Middle frontal gyrus (tissue), 1 donor: ENCODE measurements around the gene AGGF1.
A peak's percentile ranks its signal among the peaks of the same experiment; 100 is the strongest.
"Not testable (repeated sequence)": the region's sequence is repeated elsewhere in the genome, so short reads cannot be mapped to it uniquely, and the experiment has no call there.

Experiments
- DNase-seq: peaks from one replicate; pipeline ENCODE4 v3.0.0-alpha.2; 2015; ENCODE audit warnings: low spot score; ENCODE audit errors: extremely low spot score

The AGGF1 gene

GRCh38 chr5:77024490-77024889 is 5.7 kb upstream of the AGGF1 start:
- DNase-seq: no peak

GRCh38 chr5:77028631-77029375 is 1.4 kb upstream of the AGGF1 start:
- no peak for DNase-seq

- no peak for DNase-seq
Measured at GRCh38 chr5:77029376-77029885, 773 bp upstream of the AGGF1 start.

- no peak for DNase-seq
Measured at GRCh38 chr5:77031891-77032290, 1.7 kb downstream of the AGGF1 start.

- DNase-seq: no peak
Measured at GRCh38 chr5:77032635-77033034, 2.4 kb downstream of the AGGF1 start.

GRCh38 chr5:77033338-77033737 is 3.1 kb downstream of the AGGF1 start:
- no peak for DNase-seq

GRCh38 chr5:77035950-77036349 is 5.7 kb downstream of the AGGF1 start:
- no peak for DNase-seq

- DNase-seq: no peak
Measured at GRCh38 chr5:77046416-77047073, 16.3 kb downstream of the AGGF1 start.

- no peak for DNase-seq
Measured at GRCh38 chr5:77064040-77064439, 33.8 kb downstream of the AGGF1 start.

- no peak for DNase-seq
Measured at GRCh38 chr5:77065256-77065655, 35.1 kb downstream of the AGGF1 start.

- DNase-seq: no peak
Measured at GRCh38 chr5:77066184-77066583, 36.0 kb downstream of the AGGF1 start.

GRCh38 chr5:77066823-77067442 is 36.7 kb downstream of the AGGF1 start:
- no peak for DNase-seq

GRCh38 chr5:77073667-77074066 is 43.5 kb downstream of the AGGF1 start:
- DNase-seq: no peak

GRCh38 chr5:77074745-77075144 is 44.5 kb downstream of the AGGF1 start:
- DNase-seq: no peak

GRCh38 chr5:77076961-77077828 is 47.0 kb downstream of the AGGF1 start:
- DNase-seq: peak; percentile 41

GRCh38 chr5:77077829-77078176 is 47.6 kb downstream of the AGGF1 start:
- no peak for DNase-seq

GRCh38 chr5:77080479-77080878 is 50.3 kb downstream of the AGGF1 start:
- not testable (repeated sequence) for DNase-seq

- no peak for DNase-seq
Measured at GRCh38 chr5:77080905-77081304, 50.7 kb downstream of the AGGF1 start.

- no peak for DNase-seq
Measured at GRCh38 chr5:77082280-77082679, 52.1 kb downstream of the AGGF1 start.

GRCh38 chr5:77083088-77083487 is 52.9 kb downstream of the AGGF1 start:
- DNase-seq: no peak

GRCh38 chr5:77086368-77086688 is 56.1 kb downstream of the AGGF1 start:
- DNase-seq: no peak
